ENCODE data around the gene COQ4.
"Not testable (repeated sequence)": the region's sequence is repeated elsewhere in the genome, so short reads cannot be mapped to it uniquely, and the experiment has no call there.

The COQ4 gene

DNA sequence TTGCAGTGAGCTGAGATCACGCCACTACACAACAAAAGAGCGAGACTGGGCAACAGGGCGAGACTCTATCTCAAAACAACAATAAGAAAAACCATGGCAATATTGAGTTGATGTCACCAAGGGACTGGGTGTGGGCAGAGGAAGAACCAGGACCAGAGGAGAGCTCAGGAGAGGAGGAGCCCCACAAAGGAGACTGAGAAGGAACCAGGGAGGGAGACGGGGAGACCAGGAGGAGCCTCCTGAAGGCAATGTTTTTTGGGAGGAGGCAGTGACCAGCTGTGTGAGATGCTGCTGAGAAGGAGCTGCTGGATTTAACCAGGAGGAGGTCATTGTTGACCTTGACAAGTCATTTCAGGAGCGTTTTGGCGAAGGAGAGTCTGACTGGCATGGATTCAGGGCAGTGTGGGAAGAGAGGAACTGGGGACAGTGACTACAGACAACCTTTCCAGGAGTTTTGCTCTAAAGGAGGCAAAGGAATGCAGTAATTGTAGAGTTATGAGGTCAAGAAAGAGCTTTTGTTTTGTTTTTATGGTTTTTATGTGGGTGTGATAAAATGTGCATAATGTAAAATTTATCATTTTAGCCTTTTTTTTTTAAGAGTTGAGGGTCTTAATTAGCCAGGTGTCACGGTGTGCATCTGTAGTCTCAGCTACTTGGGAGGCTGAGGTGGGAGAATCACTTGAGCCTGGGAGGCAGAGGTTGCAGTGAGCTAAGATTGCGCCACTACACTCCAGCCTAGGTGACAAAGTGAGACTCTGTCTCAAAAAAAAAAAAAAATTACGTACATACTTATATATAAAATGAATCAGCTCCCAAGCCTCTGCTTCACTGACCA is 18.3 kb upstream of the COQ4 start:
- ATAC-seq: no peak

DNA sequence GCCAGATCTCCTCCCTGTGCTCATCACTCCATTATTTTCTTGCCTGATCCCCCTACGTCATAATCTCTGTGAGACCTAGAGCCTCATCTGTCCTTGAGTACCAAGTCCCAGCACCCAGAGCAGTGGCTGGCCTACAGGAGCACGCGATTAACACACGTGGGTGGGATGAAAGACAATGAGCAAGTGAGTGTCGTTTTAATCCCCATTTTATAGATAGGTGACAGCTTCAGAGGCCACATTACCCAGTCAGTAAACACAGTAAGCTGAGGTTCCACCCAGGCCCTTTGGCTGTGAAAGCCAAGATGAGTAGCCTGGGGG is 17.7 kb upstream of the COQ4 start:
- no peak for ATAC-seq

DNA sequence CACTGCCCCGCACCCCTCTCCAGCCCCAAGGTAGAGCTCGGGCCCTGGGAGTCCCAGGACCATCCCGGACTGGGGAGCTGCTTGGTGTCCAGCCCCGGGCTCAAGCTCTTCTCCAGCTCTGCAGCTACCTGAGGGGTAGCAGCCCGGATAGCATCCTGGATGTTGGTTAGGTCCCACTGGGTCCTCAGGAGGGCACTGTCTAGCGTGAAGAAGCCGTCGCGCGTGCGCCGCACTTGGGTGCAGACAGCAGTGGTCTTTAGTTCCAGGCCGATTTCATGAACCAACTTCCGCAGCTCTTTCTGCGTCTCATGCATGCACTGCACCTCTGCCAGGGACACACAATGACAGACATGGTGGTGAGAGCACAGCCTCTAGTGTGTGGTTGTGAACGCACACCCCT is 13.1 kb upstream of the COQ4 start:
- ATAC-seq: no peak

DNA sequence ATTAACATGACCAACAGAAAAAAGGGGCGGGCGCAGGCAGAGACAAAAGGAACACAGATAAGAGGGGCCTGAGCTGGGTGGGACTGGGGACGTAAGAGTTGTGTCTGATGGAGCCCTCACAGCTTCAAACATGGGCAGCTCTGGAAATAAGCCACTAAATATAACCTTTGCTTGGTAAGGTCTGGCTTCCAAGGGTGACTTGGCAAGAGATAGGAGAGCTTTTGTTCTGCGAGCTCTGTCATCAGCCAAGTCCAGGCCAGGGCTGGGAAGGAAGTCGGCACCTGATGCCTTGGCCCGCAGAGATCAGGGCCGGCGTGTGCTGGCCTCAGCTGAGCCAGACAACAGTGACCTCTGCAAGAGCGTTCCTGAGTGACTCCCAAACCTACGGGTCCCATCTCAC is 12.2 kb upstream of the COQ4 start:
- ATAC-seq: no peak

DNA sequence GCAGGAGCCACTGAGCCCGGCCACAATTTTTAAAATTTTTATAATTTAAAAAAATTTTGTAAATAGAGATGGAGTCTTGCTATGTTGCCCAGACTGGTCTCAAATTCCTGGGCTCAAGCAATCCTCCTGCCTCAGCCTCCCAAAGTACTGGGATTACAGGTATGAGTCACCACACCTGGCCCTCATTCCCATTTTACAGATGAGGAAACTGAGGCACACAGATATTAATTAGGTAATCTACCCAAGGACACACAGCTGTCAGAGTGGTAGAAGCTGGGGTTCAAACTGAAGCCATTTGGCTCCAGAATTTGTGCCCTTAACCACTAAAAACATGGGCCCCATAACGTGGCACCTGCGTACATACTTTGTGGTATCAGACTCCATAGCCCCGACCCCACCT is 7.9 kb upstream of the COQ4 start:
- no peak for ATAC-seq

DNA sequence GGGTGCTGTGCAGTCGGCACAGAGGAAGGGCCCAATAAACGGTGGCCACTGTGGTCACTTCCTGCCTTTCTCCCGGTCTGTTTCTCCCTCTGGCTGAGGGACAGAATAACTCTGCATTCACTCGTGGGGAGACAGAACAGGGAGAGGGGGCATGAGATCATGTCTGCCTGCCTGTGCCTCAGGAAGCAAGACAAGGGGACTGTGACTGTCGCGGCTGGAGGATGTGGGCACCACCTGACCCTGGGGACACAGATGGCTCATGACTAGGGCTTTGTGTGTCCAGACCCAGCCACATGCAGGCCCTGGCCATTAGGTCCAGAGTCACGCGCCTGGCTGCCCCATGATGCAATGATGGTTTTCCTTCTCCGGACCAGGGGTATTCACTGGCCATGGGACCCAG is 6.2 kb upstream of the COQ4 start:
- ATAC-seq: no peak

DNA sequence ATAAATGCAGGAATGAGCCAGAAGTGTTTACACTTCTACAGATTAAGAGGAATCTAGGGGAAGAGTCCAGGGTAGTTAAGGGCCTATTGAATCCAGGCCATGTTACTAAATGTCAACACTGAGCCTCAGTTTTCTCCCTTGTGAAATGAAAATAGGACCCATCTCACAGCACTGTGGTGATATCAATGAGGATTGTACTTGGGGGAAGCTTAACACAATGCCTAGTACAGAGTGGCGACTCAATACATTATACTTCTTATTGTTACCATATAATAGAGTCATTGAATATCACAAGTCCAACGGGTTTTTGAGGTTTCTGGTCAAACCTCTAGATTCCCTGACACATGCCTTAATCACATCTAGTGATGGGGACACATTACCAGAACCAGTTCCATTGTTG is 5.0 kb upstream of the COQ4 start:
- ATAC-seq: no peak

DNA sequence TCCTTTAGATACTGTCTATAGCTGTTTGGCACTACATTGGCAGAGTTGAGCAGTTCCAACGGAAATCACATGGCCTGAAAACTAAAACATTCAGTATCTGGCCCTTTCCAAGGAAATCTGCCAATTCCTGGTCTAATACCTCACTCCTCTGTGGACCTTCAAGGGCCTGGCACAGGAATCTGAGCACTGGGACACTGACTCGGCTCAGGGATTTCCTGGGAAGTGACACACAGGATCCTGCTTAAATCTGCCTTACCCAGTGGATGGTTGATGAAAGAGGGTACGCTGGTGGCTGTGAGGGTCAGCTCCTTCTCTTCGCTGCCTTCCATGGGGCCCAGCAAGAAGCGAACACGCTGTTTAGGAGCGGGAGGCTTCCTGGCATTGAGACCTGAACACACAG is 1.3 kb upstream of the COQ4 start:
- ATAC-seq: no peak

DNA sequence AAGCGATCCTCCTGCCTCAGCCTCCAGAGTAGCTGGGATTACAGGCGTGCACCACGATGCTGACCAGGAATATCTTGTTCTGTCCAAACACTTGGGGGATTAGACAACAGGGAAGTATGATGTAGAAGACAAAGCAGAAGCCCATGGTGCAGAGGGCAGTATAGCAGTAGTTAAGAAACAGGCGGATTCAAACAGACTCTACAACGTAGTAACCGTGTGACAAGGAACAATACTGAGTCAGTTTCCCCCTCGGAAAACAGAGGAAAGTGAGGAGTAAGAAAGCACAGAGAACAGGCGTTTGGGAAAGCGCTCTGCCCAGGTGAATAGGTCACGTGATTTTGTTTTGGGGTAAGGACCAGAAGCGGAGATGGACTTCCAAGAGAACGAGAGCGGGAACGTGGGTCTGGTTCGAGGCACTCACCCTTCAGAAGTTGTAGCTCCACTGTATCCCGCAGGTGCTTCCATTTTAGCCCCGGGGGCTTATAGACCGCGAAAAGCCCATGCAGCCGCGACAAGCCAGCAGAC is 698 bp upstream of the COQ4 start:
- peak in 1 of 2 donors; percentile 1 for ATAC-seq

DNA sequence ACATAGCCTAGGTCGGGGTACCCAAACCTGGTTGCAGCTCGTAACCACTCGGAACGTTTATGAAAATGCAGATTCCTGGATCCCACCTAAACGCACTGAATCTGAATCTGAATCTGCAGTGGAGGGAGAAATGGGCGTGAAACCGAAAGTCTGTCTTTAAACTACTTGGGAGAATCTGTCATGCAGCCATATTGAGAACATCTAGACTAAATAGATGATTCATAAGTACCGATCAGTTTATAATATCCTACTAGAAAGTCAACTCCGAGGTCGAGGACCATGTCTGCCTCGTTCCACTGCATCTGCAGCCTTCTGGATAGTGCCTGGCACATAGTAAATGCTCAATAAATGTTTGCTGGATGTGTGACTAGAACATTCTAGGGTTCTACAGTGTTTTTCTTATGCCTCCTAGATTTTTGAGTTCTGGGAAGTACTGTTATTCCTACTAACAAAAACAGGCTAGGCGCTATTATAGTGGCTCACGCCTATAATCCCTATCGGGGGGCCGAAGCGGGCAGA is 632 bp downstream of the COQ4 start:
- peak; percentile 45 to 48 for ATAC-seq

DNA sequence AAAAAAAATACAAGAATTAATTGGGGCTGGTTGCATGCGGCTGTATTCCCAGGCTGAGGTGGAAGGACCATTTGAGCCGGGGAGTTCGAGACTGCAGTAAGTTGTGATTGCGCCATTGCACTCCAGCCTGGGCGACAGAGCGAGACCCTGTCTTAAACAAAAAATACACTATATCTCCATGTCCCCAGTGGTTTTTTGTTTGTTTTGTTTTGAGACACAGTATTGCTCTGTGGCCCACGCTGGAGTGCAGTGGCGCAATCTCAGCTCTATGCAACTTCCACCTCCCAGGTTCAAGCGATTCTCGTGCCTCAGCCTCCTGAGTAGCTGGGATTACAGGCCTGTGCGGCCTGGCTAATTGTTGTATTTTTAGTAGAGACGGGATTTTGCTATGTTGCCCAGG is 1.2 kb downstream of the COQ4 start:
- ATAC-seq: no peak

DNA sequence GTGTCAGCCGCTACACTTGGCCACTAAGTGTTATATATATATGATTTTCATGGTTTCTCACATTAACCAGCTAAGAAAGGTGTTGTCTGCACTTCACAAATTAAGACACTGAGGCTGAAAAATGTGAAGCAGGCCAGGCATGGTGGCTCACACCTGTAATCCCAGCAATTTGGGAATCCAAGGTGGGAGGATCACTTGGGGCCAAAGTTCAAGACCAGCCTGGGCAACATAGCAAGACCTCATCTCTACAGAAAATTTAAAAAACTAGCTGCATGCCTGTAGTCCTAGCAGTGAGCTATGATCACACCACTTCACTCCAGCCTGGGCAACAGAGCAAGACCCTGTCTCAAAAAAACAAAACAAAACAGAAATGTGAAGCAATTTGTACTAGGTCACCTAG is 1.8 kb downstream of the COQ4 start:
- no peak for ATAC-seq

DNA sequence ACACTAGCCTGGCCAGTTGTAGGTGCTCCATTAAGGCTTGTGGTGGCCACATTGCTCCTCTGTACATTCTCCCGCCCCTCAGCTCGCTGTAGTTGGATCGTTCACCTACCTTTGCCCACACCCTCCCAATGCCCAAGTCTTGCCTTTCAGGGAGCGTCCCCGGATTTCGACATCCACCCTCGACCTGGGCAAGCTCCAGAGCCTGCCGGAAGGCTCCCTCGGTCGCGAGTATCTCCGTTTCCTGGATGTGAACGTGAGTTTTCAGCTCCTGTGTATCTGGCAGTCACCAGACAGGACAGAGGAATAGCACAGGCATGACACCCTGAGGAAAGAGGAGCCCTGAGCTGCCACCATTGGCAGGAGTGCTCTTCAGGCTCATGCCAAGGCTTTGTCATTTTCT is 3.0 kb downstream of the COQ4 start:
- ATAC-seq: no peak

DNA sequence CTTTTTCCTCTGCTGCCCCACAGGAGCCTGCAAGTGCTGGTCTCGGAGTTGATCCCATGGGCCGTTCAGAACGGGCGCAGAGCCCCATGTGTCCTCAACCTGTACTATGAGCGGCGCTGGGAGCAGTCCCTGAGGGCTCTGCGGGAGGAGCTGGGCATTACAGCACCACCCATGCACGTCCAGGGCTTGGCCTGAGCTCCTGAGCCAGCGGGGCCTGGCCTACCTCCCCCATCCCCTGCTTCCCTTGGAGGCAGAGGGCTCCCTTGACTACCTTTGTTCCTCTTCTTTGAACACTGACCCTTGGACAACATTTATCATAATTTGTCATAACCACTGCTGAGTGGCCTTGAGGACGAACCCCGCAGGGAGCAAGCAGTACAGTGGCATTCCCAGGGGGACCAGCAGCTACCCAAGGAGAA is 10.8 kb downstream of the COQ4 start:
- no peak for ATAC-seq

DNA sequence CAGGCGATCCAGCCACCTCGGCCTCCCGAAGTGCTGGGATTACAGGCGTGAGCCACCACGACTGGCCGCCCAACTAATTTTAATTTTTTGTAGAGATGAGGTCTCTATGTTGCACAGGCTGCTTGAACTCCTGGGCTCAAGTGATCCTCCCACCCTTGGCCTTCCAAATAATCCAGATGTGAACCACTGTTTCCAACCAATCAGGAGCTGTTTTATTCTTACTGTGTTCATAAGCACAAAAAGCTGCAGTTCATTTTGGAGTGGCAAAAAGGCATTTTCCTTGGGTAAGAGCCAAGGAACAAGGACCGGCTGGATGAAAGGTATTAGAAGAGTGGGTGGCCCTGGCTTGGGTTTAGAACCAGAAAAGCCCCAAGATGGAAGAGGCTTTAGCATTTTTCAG is 12.5 kb downstream of the COQ4 start:
- ATAC-seq: no peak

DNA sequence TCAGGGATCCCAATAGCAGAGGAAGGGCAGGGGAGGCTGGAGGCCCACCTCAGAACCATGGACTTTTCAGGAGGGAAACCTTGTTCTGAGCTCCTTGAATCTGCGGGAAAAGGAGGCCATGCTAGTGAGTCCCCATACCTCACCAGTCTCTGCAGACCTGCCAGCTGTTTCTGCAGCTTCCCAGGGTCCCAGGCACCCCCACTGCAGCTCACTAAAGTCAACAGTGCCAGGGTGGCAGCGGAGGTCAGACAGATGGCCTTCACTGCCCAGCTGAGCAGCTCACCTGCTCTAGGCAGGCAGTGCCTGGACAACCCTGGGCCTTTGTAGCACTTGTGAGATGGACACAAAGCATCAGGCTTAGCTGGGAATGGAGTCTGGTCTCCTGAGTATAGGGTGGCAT is 13.3 kb downstream of the COQ4 start:
- no peak for ATAC-seq

DNA sequence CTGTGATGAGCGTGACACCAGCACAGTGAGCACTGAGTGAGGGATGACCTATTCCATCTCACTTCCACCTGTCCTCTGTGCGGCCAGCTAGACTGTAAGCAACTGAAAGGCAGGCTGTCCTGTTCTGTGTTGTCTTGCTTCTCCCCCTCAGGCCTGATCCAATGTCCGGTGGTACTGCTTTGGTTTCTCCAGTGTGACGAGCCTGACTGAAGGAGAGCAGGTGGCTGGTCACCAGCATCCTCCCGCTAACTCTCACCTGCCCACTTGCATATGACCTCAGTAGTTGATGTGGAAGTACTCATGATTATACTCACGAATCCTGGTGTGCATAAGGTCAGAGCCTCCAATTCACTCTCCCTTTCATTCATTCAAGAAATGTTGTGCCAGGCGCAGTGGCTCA is 15.3 kb downstream of the COQ4 start:
- no peak for ATAC-seq

DNA sequence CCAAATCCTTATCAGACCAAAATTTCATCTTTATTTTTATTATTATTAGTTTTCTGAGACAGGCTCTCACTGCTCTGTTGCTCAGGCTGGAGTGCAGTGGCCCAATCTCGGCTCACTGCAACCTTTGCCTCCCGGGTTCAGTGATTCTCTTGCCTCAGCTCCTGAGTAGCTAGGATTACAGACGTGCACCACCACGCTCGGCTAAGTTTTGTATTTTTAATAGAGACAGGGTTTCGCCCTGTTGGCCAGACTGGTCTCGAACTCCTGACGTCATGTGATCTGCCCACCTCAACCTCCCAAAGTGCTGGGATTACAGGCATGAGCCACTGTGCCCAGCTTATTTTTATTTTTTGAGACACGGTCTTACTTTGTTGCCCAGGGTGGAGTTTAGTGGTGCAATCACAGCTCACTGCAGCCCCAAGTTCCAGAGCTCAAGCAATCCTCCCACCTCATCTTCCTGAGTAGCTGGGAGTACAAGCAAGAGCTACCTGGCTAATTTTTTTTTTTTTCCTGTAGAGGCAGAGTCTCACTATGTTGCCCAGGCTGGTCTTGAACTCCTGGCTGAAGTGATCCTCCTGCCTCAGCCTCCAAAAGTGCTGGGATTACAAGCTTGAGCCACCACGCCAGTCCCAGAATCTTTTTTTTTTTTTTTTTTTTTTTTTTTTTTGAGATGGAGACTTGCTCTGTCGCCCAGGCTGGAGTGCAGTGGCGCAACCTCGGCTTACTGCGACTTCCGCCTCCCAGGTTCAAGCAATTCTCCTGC is 16.4 kb downstream of the COQ4 start:
- ATAC-seq: not testable (repeated sequence)

DNA sequence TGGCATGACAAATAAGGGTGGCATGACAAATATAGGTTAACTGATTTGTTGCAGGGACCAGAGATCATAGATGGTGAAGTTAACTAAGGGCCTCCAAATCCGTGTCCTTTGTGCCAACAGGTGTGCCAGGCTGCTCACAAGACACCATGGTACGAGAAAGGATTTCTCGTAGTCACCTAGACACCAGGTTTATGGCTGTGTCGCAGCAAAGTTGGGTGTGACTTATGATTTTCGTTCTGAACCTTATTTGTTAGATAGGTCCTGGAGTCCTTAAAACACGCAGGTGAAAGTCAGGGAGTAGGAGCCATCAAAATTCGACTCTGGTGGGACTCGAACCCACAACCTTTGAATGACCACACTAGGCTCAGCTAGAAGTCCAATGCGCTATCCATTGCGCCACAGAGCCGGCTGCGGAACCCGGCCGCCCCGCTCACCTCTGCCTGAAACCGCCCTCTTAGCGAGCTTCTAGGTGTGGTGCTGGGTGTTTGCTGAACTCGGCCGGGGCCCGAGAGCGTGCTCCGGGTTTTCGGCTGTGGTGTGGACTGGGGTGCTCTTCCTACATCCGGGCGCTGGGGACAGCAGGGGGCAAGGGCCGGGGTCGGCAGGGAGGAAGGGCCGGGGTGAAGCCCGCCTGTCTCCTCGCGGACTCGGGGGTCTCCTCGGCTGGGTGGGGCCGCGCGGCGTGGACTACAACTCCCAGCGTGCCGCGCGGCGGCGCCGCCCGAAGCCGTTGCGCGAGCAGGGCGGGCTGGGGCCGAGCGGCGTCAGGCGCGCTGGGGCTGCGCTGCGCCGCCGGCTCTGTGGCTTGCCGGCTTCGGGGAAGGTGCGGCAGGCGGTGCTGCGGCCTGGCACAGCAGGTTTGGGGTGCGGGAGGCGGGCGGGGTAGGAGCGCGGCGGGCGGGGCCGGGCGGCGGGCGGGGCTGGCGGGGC is 17.4 kb downstream of the COQ4 start, which contains the start of gene SLC27A4:
TSS of gene SLC27A4 (plus strand) at position 767 of the 930 bp plus-strand sequence. CDS start 2,606 bp downstream, outside the sequence.
- ATAC-seq: peak; percentile 94

DNA sequence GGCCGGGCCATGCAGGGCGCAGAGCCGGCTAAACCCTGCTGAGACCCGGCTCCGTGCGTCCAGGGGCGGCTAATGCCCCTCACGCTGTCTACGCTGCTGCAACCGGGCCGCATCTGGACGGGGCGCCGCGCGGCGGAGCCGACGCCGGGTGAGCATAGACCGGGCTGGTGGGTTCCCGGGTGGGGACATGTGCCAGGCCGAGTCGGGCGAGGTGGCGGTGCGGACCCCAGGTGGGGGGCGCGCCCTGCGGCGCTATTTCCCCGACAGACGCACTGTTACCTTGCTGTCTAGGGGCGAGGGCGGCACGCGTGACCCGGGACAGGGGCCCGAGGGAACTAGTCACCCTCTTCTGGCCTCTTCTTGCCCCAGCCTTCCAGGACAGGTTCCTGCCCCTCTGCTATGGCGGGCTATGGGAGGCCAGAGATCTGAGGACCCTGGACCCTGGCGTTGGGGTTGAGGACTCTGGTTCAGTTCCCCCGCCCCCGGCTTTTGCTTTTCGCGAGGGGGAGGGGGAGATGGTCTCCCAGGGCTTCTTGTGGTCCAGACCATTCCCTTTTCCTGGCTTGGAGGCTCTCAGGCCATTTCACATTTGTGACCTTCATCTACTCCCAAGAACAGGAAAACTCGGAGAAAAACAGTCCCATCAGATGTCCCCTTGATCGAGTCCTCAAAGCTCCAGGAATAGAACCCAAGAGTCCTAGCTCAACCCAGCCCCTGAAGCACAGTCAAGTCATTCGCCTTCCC is 18.2 kb downstream of the COQ4 start:
- peak; percentile 11 to 46 for ATAC-seq

DNA sequence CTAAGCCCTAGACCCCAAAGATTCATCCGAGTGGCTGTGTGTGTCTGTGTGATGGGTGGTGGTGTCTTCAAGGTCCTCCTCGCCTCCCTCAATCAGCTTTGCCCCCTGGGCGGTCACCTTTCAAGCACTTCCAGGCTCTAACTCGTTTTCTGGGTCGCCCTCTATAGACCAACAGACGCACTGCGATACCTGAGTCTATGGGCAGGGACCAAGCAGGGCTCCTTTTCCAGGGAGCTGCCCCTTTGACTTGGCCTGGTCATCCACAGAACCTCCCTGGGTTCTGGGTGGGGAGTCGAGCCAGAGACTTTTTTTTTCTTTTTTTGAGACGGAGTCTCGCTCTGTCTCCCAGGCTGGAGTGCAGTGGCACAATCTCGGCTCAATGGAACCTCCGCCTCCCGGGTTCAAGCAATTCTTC is 18.8 kb downstream of the COQ4 start:
- ATAC-seq: peak; percentile 53 to 57

All from activated CD4-positive, CD25-positive, alpha-beta regulatory T cell treated with anti-CD3 and anti-CD28 coated beads, Interleukin-2, amount 50 U/mL, for 24 hours (primary cell).